Loucy (cell line): Measurements from ENCODE around the gene S100A9.

Source experiments
- H2AFZ ChIP-seq: fragments of 200-600 bp; sonication (generic); 2 replicates; pipeline ENCODE4 v1.6.0; 2016; ENCODE audit warnings: antibody characterized with exemption, mild to moderate bottlenecking, low read length, moderate library complexity
- H3F3A ChIP-seq: fragments of 200-600 bp; 2 replicates; pipeline ENCODE4 v1.6.0; 2016; ENCODE audit warnings: antibody characterized with exemption, low read depth, mild to moderate bottlenecking
- H3K27me3 ChIP-seq: fragments of 200-600 bp; sonication (generic); 2 replicates; pipeline ENCODE4 v1.6.1; 2014; ENCODE audit warnings: low read length, mild to moderate bottlenecking; ENCODE audit not compliant: insufficient read depth, poor library complexity, severe bottlenecking
- H3K36me3 ChIP-seq: fragments of 200-600 bp; sonication (generic); 2 replicates; pipeline ENCODE4 v1.6.1; 2016; ENCODE audit warnings: low read length; ENCODE audit not compliant: insufficient read depth
- H3K4me1 ChIP-seq: fragments of 200-600 bp; sonication (generic); 2 replicates; pipeline ENCODE4 v1.5.1; 2014; ENCODE audit warnings: low read length, mild to moderate bottlenecking; ENCODE audit not compliant: insufficient read depth, poor library complexity, severe bottlenecking
- H3K4me2 ChIP-seq: fragments of 200-600 bp; sonication (generic); 2 replicates; pipeline ENCODE4 v1.6.0; 2014; ENCODE audit warnings: antibody characterized with exemption, low read length, low read depth, mild to moderate bottlenecking; ENCODE audit not compliant: poor library complexity, severe bottlenecking
- H3K4me3 ChIP-seq: fragments of 200-600 bp; sonication (generic); 2 replicates; pipeline ENCODE4 v1.5.1; 2014; ENCODE audit warnings: low read length, mild to moderate bottlenecking, mixed read lengths; ENCODE audit not compliant: poor library complexity, severe bottlenecking
- H3K79me2 ChIP-seq: fragments of 200-600 bp; sonication (generic); 2 replicates; pipeline ENCODE4 v1.6.1; 2014; ENCODE audit warnings: low read length; ENCODE audit not compliant: insufficient read depth
- H3K9ac ChIP-seq: fragments of 200-600 bp; sonication (generic); 2 replicates; pipeline ENCODE4 v1.6.0; 2014; ENCODE audit warnings: mild to moderate bottlenecking, low read depth, low read length, moderate library complexity; ENCODE audit not compliant: poor library complexity, severe bottlenecking
- H3K9me2 ChIP-seq: fragments of 200-600 bp; sonication (generic); replicated peaks from 2 replicates; pipeline ENCODE4 v1.6.1; 2016; ENCODE audit warnings: low read depth, low read length, mixed read lengths
- H3K9me3 ChIP-seq: fragments of 200-600 bp; sonication (generic); 2 replicates; pipeline ENCODE4 v1.6.1; 2014; ENCODE audit warnings: mild to moderate bottlenecking, antibody characterized with exemption, low read length, low read depth; ENCODE audit not compliant: insufficient read depth
- H4K20me1 ChIP-seq: fragments of 200-600 bp; sonication (generic); 2 replicates; pipeline ENCODE4 v1.6.0; 2014; ENCODE audit warnings: antibody characterized with exemption, low read length, mild to moderate bottlenecking; ENCODE audit not compliant: insufficient read depth, poor library complexity, severe bottlenecking
- EZH2phosphoT487 ChIP-seq: fragments of 200-600 bp; IDR thresholded peaks from 2 replicates; pipeline ENCODE4 v1.6.1; 2018; ENCODE audit warnings: antibody characterized with exemption, mild to moderate bottlenecking, moderate library complexity, borderline replicate concordance
- TF ChIP-seq, protein P1 (sequence below): fragments of 200-600 bp; sonication (generic); conservative IDR thresholded peaks from 2 replicates; pipeline ENCODE4 v1.5.1; 2014; ENCODE audit warnings: mild to moderate bottlenecking, antibody characterized with exemption, low read length

Gene S100A9

DNA sequence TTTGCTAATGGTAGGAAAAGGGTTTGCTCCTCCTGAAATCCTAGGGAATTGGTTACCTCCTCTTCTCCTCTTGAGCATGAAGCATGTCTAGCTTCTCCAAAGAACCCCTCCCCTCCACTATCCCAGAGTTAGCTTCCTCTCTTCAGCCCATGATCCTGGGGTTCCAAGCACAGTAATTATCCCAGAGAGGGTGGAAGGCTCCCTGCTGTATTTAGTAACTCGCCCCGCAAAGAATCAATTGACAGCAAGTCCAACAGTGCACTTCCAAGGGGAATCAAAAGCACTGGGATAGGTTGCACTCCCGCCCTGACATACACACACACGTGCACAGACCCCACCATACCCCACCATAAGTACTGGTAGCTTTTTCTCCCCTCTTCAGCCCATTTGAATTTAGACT lies 30.1 kb downstream of the S100A9 start:
- H2AFZ ChIP-seq = no peak overlapping the region
- no peak overlapping the region for H3K4me2 ChIP-seq
- H3K9ac ChIP-seq = no peak overlapping the region
- no peak overlapping the region for H3K4me3 ChIP-seq
- H4K20me1 ChIP-seq = no peaks in the 10 kb centered on the region
- TF ChIP-seq, protein P1, sequence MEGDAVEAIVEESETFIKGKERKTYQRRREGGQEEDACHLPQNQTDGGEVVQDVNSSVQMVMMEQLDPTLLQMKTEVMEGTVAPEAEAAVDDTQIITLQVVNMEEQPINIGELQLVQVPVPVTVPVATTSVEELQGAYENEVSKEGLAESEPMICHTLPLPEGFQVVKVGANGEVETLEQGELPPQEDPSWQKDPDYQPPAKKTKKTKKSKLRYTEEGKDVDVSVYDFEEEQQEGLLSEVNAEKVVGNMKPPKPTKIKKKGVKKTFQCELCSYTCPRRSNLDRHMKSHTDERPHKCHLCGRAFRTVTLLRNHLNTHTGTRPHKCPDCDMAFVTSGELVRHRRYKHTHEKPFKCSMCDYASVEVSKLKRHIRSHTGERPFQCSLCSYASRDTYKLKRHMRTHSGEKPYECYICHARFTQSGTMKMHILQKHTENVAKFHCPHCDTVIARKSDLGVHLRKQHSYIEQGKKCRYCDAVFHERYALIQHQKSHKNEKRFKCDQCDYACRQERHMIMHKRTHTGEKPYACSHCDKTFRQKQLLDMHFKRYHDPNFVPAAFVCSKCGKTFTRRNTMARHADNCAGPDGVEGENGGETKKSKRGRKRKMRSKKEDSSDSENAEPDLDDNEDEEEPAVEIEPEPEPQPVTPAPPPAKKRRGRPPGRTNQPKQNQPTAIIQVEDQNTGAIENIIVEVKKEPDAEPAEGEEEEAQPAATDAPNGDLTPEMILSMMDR = no peak
- TF ChIP-seq EZH2phosphoT487 = no peak
- H3K9me2 ChIP-seq = no peaks in the 10 kb centered on the region
- no peaks in the 10 kb centered on the region for H3K4me1 ChIP-seq
- no peaks in the 10 kb centered on the region for H3K36me3 ChIP-seq
- no peaks in the 10 kb centered on the region for H3F3A ChIP-seq
- no peaks in the 10 kb centered on the region for H3K9me3 ChIP-seq
- H3K27me3 ChIP-seq = no peaks in the 10 kb centered on the region
- H3K79me2 ChIP-seq = no peaks in the 10 kb centered on the region

DNA sequence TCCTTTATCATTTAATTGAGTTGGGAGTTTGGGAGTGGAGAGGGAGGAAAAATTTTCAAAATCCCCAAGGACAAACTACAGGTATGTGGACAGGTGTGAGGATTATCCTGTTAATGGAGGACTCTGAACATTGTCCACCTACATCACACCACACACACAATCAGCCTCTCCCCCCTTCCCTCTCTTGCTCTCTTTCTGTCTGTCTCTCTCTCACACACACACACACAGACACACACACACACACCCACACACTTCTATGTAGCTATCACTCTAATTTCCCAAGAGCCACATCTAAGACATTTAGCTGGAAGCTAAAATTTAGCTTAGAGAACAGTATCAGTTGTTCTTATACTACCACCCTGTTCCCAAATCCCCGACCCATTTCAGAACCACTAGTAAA lies 31.7 kb downstream of the S100A9 start:
- no peak overlapping the region for H3K4me2 ChIP-seq
- no peaks in the 10 kb centered on the region for H3K79me2 ChIP-seq
- H3F3A ChIP-seq = no peaks in the 10 kb centered on the region
- no peaks in the 10 kb centered on the region for H3K9me3 ChIP-seq
- H3K27me3 ChIP-seq = no peaks in the 10 kb centered on the region
- H3K9me2 ChIP-seq = no peaks in the 10 kb centered on the region
- TF ChIP-seq EZH2phosphoT487 = no peak
- TF ChIP-seq, protein P1 = no peak
- no peaks in the 10 kb centered on the region for H3K4me1 ChIP-seq
- H3K36me3 ChIP-seq = no peaks in the 10 kb centered on the region
- no peaks in the 10 kb centered on the region for H4K20me1 ChIP-seq
- H2AFZ ChIP-seq = no peak overlapping the region
- no peak overlapping the region for H3K4me3 ChIP-seq
- no peak overlapping the region for H3K9ac ChIP-seq

DNA sequence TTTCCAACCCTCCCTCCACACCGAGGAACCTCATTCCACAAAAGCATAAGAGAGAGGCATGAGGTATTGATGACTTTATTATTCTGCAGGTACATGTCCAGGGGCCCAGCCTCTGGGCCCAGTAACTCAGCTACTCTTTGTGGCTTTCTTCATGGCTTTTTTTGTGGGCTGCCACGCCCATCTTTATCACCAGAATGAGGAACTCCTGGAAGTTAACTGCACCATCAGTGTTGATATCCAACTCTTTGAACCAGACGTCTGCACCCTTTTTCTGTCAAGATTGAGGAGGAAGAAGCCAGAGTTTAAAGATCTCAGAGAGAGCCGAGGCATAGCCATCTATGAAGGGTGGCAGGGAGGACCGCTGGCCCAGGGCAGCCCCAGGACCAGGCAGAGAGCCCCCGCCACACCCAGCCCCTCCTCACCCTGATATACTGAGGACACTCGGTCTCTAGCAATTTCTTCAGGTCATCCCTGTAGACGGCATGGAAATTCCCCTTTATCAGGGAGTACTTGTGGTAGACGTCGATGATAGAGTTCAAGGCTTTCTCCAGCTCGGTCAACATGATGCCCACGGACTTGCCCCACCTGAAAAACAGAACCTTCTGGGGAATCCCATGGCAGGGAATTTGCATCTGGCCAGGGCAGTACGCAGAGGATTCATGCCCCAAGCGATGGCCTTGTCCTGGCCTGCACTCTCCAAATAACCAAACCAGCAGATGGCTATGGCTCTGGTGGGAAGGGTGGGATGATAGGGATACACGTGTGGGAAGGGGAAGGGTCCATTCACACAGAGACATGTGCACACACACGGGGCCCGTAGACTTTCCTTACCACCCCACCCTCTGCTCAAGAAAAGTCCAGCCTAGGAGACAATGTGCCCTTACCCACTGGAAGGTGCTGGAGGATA lies 32.6 kb downstream of the S100A9 start:
- H3K9me3 ChIP-seq = no peaks in the 10 kb centered on the region
- TF ChIP-seq EZH2phosphoT487 = no peak
- TF ChIP-seq, protein P1 = no peak
- no peak overlapping the region for H2AFZ ChIP-seq
- no peaks in the 10 kb centered on the region for H3K27me3 ChIP-seq
- no peaks in the 10 kb centered on the region for H3K36me3 ChIP-seq
- H3K79me2 ChIP-seq = no peaks in the 10 kb centered on the region
- no peak overlapping the region for H3K4me2 ChIP-seq
- no peaks in the 10 kb centered on the region for H3K9me2 ChIP-seq
- no peaks in the 10 kb centered on the region for H3F3A ChIP-seq
- H4K20me1 ChIP-seq = no peaks in the 10 kb centered on the region
- no peak overlapping the region for H3K9ac ChIP-seq
- no peaks in the 10 kb centered on the region for H3K4me1 ChIP-seq
- no peak overlapping the region for H3K4me3 ChIP-seq
